GM19455 (cell line): Measurements from ENCODE around the gene SEC23B.
A peak's percentile ranks its signal among the peaks of the same experiment; 100 is the strongest.

Experiments used
- ATAC-seq: cut with Tn5 transposase; IDR thresholded peaks from one replicate; pipeline ENCODE4 v1.9.1; 2021; ENCODE audit not compliant: unreplicated experiment

The SEC23B gene

DNA sequence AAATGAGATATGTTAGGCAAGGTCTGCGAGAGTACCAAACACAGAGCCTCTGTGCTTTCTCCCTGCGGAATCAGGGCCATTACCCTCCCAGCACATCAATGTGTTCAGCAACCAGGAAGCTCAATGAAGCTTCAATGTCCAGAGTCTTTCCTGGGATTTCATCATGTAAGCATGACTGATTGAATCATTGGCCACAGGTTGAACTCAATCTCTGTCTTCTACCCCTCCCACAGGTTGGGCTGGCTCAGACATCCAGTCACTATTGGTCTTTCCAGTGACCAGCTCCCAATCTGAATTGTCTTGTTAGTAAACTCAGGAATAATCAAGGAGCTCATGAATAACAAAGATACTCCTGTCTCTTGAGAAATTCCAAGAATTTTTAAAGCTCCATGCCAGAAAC, 77.4 kb downstream of the SEC23B start:
- no peak for ATAC-seq

DNA sequence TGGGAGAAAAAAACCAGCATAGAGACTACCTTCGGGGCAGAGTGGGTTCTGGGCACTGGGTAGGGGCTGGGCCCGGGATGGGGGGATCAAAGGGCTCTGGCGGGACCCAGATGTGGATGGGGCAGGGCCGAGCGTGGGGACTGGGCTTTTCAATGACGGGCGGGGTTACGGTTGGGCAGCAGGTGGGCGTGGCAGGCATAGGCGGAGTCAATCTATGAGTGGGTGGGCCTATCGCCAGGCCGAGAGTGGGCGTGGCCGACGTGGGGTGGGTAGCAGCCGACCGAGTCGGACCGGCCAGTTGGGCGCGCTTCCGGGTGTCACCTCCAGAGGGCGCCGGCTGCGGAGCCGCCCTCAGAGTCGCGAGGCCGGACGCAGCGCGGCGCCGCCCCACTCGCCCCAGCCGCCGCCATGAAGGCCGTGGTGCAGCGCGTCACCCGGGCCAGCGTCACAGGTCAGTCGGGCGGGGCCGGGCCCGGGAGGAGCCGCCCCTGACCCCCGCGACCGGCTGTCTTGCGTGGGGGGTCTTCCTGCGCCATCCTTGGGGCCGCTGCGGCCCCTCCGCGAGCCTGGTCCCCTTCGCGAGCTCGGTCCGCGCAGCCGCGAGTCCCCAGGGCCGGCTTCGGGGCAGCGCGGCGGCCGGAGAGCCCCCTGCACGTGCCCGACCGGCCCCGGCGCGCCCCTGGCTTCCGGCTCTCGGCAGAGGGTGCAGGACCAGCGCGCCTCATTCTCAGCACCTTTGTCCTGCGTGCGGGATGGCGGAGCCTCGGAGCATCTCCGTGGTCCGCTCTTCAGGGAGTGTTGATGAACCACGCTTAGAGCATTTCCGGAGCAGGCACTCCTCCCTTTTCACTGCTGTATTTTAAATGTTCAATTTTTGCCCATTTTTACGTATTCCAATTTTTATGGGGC, 80.2 kb downstream of the SEC23B start, which contains the start of gene DTD1:
DTD1 (plus strand) TSS at position 390 of the 909 bp plus-strand sequence; CDS start at position 409, 19 bp downstream.
- peak; percentile 95 for ATAC-seq

- no peak for ATAC-seq
These were observed 80.8 kb downstream of the SEC23B start for GRCh38 chr20:18588574-18588933.

DNA sequence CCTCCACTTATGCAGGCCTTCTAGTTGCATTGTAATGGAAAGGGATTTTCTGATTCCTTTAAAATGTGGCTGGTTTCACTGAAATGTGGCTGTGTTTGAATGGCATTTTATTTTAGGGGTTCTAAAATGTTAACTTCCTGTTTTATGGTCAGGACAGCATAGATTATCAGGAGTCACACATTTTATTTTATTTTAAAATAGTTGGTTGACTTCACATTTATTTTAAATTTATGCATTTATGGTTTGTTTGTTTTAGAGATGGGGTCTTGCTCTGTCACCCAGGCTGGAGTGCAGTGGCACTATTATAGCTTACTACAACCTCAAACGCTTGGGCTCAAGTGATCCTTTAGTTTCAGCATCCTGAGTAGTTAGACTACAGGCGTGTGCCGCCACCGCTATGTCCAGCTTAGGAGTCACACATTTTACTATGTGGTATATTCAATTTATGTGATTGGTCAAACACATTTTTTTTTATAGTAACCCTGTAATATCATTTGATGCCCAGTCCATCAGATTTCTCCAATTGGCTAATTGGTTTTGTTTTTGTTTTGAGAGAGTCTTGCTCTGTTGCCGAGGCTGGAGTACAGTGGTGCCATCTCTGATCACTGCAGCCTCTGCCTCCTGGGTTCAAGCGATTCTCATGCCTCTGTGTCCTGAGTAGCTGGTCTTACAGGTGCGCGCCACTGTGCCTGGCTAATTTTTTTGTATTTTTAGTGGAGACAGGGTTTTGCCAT, 82.4 kb downstream of the SEC23B start:
- ATAC-seq: no peak

- ATAC-seq: no peak
These were observed 88.5 kb downstream of the SEC23B start for GRCh38 chr20:18596270-18596669.

- no peak for ATAC-seq
These were observed 102.0 kb downstream of the SEC23B start for GRCh38 chr20:18609741-18610140.
